Stimulated activated CD4-positive, alpha-beta T cell treated with anti-CD3 and anti-CD28 coated beads, Interleukin-15, amount 100 ng/mL, for 1 hour (primary cell): Measurements from ENCODE around the gene DPYD.

Experiments
- DNase-seq, 2 donors: peaks; one replicate each; pipeline ENCODE4 v3.0.0-alpha.2; 2020; ENCODE audit warnings: low read depth in 1 of 2, low spot score in 1 of 2

The DPYD gene

DNA sequence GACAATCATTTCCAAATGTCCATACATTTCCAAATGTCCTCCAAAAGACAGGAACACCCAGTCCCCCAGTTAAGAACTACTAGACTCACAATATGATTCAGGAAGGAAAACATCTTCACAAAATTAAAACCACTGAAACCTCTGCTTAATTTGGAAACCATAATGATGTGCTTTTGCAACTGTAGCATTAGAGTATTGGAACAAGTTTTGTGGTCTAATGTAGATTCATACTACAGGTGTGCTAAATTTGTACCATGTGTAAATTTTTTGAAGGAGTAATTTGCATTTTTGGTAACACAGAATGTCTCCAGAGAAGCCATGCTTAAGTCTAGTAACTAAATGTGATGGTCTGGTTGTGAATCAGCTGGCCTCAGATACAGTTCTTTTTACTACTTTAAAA lies 129.6 kb downstream of the DPYD start:
- no peak for DNase-seq

DNA sequence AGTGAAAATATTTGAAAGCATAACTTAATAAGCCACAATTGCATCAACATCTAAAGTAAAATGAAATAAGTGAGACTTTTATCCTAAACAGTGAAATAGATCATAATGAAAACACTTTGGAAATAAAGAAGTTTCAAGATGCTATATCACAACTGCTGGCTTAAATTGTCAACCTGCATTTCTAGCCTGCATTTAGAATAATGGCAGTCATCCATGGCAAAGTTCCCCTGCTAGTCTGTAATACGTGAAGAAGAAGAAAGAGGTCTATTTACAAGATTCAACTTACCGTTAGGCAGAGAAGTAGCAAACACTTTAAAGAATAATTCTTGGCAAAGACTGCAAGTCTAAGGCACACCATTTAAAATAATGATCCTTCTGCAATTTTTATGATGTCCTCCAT lies 133.6 kb downstream of the DPYD start:
- DNase-seq, result no peak

DNA sequence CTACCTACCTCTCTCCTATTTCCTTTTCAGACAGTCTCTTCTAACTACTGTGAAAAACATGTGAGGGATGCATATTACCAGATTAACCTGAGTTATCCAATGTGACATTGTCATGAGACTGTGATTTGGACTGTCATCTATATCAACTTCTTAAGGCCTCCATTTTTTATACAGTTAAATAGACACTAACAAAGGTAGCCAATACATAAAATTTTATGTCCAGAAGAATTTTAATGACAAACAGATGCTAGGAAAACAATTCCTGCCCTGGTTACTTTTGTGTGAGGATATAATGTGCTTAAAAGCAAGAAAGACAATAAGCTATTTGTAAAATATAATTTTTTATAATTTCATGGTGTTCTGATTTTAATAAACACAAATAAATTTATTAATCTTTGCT lies 136.2 kb downstream of the DPYD start:
- no peak for DNase-seq

DNA sequence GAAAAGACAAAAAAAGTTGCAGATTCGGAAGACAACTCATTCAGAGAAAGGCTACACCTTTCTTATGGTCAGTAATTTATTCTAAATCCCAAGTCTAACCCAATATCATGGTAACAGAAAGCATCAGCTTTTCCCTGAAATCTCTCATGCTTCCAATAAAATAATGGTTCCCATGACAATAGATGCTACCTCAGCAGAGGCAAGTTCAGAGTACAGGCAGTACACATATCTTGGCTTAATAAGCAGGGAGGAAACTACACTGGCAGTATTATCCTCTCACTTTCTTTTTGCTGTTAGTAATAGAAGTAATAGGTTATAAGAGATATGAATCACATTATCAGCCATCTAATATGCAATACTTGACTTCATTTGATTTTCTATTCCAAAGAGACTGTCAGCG lies 137.1 kb downstream of the DPYD start:
- DNase-seq, result no peak

DNA sequence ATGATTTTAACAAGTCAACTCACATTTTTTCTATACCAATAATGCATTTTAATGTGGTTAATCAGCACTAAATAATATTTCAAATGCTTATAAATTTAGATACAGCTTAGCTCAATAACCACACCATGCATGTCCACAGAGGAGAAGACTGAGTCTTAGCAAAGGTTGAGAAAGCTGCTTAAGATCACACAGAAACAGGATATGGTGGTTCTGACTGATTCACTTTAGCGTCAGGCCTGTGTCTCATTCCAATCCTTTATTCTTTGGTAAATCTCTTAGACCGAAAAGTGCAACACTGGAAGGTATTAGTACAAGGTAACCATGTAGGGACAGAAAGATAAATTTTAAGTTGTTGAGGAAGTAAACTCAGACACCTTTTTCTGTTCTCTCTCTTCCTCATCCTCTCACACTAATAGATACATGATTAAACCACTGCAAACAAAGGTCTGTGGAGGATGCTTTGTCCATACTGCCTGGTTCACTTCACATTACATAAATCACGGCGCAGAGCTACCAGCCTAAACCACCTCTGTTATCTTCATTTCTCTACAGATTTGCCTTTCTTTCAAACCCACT lies 139.0 kb downstream of the DPYD start:
- DNase-seq, result no peak

DNA sequence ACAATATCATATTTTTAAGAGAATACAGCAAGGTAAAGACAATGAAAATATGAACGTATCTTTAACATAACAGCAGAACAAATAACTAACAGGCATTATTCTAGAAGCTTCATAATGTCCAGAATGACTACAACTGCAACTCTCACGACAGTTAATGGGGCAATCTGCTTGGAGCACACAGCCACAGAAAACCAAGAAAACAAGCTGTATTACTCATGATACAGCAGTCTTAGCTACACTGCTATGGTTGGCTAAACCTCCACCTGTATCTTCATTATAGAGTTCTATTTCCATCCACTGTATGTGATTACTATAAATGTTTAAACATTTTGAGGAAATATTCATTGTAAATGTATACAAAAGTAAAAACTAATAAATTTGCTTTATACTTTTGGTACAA lies 139.9 kb downstream of the DPYD start:
- no peak for DNase-seq

DNA sequence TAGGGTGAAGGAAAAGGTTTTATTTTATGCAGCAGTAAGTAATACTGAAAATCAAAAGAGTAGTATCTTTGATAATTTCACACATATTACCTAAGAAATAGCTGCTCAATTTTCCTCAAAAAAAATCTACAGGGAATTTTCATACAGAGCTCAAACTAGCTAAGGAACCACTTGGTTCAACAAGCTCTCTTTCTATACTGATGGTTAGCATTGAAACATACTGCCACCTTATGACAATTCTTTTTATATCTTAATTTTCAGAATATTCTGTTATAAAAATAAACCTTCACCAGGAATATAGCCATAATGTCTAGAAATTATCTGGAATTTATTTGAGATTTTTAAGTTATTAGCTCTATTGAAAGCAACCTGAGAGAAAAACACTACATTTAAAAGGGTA lies 142.1 kb downstream of the DPYD start:
- DNase-seq, result no peak

DNA sequence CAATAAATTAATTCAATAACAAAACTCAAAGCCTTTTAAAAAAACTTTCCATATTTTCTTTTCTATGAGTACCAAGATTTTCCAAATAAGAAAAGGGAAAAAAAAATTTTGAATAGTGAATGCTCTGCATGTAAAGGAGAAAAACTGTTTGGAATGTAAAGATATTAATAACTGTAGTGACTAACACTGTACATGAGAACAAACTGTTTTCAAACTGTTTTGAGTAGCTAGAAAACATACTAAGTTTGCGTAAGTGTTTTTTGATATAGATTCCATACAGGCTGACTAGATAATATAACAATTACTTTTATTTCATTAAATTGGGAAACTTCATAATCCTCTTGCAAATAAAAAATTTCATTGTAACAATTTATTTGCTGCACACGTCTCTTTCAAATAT lies 150.5 kb downstream of the DPYD start:
- no peak for DNase-seq

DNA sequence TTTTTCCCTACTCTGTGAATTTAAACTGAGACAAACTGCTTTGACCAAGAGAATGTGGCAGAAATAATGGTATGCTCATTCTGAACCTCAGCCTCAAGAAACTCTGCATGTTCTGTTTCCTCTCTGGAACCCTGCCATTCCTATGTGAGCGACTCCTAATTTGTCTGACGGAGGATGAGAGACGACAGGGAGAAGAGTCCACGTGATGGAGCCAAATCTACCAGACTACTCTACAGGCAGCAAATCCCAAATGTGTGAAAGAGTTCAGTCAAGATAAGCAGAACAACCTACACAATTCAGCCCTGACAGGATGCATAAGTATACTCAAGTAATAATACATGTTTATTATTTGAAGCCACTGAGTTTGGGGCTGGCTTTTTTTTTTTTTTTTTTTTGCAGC lies 153.5 kb downstream of the DPYD start:
- DNase-seq, result no peak

DNA sequence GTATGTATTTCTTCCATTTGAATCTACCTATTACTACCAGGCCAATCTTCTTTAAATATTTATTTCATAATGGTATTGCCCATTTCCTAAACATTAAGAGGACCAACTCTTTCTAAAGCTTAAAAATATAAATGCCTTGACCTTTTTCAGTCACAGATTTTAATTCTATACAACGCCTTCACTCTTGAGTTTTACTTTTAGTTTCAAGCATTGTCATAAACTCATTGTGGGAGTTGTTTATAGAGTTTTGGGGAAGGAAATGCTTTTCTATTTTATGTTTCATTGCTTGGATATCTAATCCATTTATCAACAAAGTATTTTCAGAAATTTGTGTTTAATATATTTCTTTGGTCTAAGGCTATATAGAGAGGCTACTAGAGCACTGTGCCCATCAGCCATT lies 155.8 kb downstream of the DPYD start:
- no peak for DNase-seq

DNA sequence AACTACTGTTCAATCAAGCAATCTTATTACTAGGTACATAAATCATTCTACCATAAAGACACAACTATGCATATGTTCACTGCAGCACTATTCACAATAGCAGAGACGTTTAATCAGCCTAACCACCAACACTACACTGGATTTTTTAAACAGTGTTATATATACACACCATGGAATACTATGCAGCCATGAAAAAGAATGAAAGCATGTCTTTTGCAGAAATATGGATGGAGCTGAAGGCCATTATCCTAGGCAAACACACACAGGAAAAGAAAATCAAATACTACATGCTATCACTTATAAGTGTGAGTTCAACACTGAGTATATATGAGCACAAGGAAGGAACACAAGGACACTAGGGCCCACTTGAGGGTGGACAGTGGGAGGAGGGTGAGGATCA lies 159.2 kb downstream of the DPYD start:
- DNase-seq, result no peak

DNA sequence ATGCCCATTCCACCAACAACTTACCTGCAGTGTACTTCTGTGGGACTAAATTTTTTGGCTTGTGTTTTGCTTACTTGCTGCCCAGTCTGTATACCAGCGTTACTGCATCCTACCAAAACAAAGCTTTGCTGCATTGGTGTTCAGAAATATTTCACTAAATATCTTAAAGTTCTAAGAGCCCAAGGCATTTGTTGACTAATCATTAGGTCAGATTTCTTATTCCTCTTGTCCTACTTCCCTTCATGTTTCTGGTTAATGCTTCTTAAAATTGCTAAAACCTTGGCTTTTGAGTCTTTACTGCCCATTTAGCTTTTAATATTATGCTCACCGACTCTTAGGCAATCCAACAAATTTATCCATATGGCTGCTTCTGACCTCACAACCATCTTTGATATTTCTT lies 161.8 kb downstream of the DPYD start:
- no peak for DNase-seq

DNA sequence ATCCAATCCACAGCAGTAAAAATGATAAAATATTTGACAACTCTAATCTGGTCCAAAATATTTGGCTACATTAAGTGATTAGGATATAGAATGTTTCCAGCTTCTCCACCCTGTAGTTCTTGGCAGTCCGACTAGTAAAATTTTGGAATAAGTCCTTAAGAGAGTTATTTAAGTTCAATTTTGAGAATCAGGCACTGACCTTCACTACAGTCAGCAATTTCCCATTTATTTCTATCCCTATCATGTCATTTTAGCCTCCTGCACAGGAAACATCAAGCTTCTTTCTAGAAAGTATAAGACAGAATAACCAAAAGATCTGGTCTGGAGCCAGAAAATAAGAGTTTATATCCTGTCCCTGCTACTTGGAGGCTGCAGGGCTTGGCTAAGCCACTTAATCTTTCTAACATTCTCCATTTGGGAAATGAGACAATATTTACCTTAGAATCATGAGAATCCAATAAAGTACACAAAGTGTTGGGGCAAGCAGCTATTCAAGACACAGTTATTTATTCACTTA lies 162.2 kb downstream of the DPYD start:
- no peak for DNase-seq

DNA sequence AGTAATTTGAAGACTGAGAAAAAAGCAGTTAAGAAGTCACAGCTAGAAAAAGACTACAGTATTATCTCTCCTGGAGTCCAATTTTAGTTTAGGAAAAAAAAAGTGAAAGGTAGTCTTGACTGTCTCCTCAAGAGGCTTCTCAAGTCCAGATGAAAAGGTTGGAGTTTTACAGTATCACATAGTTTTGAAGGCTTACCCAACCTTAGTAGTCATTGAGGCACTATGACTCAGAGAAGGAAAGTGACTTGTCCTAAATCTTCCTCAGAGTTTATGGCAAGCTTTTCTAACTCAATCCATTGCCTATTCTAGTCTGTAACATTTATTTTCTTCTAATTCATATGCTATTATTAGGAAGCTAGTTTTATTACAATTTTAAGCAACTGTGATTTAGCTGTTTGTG lies 174.9 kb downstream of the DPYD start:
- no peak for DNase-seq

DNA sequence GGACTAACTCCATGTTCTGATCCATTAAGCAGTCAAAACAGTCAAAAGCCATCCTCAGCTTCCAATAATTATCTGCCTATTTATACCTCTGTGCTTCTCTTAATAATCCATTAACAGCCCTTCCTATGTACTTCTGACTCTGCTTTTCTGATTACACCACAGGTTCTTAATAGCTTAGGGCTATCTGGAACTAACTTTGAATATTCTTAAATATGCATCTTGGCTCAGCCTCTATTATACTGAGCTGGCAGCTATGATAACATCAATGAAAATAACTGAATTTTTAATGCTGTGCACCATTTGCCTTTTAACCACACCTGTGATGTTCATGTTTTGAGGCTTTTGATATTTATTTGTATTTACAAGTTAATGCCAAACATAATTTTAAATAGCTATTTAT lies 175.9 kb downstream of the DPYD start:
- no peak for DNase-seq

DNA sequence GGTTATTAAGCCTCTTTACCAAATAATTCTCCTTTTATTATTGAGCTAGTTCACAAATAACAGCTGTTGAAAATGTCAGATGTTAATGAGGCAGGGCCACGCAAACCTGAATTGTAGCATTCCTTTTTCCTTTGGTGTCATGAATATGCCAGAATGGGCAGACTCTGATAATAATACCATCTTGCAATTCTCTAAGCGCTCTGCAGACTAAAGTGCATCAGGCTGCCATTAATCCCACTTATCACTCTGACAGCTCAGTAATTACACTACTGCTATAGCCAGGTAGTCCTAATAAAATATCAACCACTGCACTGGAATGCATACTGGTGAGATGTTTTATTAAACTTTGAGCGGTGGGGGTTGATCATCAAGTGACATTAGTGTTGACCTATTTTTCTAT lies 177.7 kb downstream of the DPYD start:
- DNase-seq, result no peak

DNA sequence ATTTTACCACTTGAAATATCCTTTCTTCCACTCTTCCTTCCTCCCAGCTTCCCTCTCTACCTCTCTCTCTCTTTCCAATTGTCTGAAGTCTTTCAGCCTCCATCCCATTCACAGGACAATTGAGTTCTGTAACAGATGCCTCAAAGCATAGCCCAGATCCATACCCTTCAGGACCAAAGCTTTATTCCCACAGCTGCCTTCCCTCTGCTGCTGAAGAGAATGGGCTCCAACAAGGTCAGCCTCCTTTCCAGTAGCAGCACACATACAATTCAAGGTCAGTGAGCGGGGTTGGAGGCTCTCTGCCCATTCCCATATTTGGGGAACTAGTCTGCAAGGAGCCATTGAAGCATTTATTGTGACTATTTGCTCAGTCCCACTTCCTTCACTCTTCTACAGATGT lies 179.9 kb downstream of the DPYD start:
- no peak for DNase-seq

DNA sequence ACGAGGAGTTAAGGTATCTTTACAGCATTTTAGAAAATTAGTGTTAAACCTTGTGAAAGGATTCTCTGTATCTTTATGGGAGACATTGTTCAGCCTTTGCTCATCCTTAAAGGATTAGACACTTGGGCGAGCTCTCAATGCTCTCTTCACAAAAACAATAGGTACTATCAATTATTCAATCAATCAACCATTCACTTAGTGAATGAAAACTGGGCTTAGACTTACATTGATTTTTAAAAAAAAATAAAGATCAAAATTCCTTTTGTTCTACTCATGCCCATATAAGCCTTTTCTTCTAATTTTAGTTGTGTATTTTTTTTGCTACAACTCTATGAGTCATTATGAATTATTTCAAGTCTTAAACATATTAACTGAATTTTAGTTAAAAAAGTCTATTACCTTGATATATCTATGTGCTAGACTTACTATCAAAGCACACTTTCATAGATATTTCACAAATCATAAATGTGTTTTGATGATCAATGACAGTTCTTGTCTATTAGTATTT lies 181.2 kb downstream of the DPYD start:
- no peak for DNase-seq

DNA sequence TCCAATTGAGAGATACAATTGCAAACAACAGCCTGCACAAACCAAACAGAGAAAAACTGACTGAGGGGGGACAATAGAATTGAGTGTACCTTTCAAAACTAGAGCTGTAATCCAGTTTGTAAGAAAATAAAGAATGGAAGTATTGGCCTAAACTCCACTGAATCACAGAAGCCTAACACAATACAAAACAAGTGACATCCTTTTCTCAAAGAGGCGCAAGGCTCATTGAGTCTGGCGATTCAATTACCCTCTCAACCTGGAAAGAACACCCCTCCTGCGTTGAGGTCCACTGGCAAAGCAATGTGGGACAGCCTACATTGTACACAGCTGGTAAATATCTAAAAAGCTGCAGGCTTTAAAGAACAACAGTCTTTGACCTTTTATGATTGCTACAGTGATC lies 182.6 kb downstream of the DPYD start:
- DNase-seq, result no peak

DNA sequence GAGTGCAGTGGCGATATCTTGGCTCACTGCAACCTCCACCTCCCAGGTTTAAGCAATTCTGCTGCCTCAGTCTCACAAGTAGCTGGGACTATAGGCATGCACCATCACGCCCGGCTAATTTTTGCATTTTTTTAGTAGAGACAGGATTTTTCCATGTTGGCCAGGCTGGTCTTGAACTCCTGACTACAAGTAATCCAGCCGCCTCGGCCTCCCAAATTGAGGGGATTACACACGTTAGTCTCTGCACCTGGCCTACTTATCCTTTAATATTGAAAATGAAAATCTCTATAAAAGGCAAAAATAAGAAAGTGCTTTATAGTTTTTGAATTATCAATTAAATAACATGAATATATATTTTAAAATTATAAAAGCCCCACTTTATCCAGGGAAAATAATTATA lies 190.6 kb downstream of the DPYD start:
- DNase-seq, result no peak

DNA sequence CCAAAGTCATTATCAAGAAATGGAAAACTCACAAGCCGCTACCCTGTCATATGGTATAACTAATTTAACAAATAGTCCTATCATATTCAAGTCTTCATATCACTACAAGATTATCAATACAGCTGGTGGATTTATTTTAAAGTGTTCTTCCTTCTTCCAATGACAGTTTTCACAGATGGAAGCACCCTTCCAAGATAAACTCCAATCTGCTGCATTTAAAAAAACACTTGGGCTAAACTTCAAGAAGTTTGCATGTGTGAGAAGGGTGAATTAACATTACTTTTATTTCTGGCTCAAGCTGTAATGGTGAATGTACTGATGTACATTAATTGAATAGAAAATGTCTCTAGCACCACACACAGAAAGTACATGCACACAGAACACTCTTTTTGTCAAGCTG lies 192.4 kb downstream of the DPYD start:
- no peak for DNase-seq

DNA sequence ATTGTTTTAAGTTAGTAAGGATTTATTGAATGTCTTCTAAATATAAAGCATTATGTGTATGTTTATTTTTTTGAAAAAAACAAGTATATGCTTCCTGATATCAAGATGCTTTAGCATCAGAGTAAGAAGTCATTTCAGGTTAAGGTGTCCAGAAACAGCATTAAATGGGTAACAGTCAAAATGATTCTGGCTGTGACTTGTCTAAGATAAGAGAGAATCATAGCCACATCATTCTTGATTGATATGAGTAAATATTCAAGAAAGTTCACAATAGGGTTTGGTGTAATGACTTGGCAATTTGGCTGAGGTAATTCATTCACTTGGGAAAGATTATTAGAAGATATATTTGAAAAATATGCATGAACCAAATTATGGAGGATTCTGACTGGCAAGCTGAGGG lies 193.8 kb downstream of the DPYD start:
- DNase-seq, result no peak

DNA sequence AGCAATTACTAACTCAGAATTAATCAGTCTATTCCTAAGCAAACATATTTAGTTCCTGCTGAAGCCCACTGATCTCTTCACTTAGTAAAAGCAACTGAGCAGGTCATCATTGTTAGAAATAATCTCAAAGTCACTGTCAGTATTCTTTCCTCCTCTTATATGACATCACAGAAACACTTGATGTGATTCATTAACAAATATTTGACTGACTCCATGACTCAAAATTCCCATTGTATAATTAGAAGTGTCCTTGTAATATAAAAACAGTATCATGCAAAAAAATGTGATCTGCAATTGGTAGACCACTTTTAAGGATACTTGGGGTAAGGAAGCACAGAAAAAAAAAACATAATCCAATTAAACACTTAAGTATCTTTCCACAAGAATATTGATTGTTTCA lies 194.4 kb downstream of the DPYD start:
- no peak for DNase-seq

DNA sequence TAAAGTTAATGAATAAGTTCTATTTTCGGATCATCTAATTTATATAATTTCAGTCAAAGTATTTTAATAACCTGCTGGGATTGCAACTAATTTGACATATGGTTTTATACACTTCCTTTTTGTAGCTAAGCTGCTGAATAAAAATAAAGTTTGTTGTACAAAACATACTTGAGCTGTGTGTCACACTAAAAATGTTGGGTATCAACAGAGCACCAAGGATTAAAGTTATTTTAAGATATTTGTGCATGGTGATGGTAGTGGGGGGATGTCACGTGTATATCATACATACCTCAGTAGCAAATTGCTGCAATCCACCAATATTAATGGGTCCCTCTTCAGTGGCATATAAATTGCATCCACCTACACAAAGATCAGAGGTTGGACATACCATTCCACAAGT lies 199.6 kb downstream of the DPYD start:
- DNase-seq, result no peak
